HL-60/S4 (cell line): Measurements from ENCODE around the gene GCK.

Experiments
- in situ Hi-C: fragments of 300-500 bp; cut with MboI; formaldehyde crosslinking; loops from 2 replicates; pipeline ENCODE4 v1.14.3; 2022; ENCODE audit warnings: low sequenced_read_pairs

Gene GCK

GRCh38 chr7:44223362-44224079 is 34.3 kb upstream of the GCK start:
- in situ Hi-C loops: no loop called here

GRCh38 chr7:44222776-44223261 is 33.6 kb upstream of the GCK start:
- in situ Hi-C loops: no loop called here

GRCh38 chr7:44222074-44222473 is 32.8 kb upstream of the GCK start:
- in situ Hi-C loops: no loop called here

DNA sequence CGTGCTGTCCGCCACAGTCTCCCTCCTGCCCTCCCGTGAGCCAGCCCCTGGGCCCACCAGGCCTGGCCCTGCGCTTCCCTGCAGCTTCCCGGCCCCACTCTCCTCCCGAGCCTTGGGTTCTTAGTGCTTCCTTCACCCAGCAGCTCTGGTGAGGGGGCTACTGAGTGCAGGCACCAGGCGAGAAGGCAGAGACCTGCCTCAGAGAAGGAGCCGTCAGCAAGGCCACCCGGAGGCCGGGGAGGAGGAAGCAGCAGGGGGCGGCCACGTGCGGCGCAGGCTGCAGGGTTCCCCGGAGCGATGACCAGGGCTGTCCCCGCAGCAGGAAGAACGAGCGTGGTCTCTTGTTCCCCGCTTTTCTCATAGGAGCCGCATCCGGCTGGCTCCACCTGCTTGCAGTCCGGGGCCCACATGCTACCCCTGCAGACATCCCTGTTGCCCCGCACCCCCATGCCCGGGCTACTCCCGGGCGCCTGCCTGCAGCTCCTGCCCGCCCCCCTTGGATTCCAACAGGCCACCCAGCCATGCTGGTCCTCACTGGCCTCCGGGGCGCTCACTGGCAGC is 32.1 kb upstream of the GCK start:
- in situ Hi-C loops: no loop called here

DNA sequence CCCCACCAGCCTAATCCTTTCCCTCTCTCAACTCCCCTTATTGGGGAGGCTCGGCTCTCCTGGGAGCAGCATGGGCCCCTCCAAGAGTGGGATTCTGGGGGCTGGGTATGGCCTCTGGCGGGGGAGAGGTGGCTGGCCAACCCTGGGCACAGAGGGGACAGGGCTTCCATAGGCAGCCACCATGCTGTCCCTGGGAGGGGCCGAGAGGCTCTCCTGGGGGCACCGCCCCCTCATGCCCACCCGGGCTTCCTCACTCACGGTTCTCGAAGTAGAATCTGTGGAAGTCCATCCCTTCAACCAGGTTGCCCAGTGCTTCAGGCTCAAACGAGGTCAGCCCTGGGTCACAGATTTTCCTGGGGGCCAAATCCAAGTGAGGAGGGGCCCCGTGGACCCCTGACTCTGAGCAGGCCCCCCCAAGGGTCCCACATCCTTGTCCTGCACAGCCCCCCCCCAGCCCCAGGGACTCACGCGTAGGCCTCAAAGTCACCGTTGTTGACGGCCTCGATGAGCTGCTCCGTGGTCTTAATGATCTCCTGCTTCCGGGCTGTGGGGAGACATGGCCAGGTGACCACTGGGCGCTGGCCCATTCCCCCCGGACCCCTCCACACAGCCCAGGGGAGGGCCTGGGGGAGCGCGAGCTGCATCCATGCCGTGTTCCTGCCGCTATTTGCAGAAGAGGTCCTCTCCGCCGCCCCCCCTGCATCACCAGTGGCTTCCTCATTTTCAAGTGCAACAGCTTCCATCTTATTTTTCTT is 31.3 kb upstream of the GCK start:
- in situ Hi-C loops: no loop called here

- in situ Hi-C loops: no loop called here
Observed at GRCh38 chr7:44220046-44220357, 30.8 kb upstream of the GCK start.

GRCh38 chr7:44219371-44220045 is 30.3 kb upstream of the GCK start:
- in situ Hi-C loops: no loop called here

DNA sequence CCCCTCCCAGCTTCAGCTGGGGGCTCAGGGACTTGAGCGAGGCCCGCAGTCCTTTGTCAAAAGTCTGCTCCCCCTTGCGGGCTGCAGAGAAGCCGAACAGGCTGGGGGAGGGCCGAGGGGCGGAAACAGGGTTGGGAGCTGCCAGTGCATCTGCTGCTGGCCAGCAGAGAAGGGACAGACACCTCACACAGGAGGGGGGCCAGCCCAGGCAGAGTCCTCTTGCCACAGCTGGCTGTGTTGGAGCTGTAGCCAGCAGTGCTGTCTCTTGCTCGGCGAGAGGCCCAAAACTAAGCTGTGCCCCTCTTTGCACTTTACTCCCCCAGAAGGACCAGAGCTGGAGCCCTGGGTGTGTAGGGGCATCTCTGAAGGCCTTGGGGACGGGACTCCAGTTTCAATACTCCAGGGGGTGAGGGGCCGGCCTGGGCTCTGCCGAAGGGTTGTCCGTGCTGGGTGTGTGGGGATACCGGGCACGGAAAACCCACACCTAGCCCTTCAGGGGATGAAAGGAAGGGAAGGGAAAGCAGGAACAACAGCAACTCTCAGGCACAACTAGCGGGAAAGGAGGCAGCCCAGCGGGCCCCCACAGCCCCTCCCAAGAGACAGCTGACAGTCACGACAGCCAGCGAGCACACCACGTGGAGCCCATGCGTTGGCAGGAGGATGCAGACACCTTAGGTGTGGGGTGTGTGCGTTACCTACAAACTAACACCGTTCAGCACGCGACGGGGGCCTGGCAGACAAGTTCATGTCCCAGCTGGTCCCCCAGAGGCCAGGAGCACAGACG is 29.4 kb upstream of the GCK start:
- in situ Hi-C loops: no loop called here

GRCh38 chr7:44217852-44218402 is 28.7 kb upstream of the GCK start:
- in situ Hi-C loops: no loop called here

DNA sequence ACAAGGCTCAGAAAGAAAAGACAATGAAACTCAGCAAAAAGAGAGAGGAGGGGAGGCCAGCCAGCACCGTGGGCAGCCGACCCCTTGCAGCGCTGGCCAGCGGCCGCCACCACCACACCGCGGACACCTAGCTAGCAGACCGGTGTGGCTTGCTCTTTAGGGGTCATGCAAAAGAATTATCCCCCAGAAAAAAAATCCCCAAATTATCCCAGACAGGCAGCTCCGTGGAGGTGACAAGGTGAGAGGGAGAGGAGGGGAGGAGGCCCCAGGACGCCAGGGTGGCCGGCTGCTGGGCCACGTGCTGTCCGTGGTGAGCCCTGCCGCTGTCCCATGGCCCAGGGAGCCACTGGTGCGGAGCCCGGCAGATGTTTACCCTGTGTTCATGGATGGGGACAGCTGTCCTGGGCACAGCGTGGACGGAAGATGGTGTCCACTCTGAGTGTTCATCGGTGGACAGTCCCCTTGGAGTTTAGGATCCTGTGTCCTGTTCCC is 28.0 kb upstream of the GCK start:
- in situ Hi-C loops: no loop called here

DNA sequence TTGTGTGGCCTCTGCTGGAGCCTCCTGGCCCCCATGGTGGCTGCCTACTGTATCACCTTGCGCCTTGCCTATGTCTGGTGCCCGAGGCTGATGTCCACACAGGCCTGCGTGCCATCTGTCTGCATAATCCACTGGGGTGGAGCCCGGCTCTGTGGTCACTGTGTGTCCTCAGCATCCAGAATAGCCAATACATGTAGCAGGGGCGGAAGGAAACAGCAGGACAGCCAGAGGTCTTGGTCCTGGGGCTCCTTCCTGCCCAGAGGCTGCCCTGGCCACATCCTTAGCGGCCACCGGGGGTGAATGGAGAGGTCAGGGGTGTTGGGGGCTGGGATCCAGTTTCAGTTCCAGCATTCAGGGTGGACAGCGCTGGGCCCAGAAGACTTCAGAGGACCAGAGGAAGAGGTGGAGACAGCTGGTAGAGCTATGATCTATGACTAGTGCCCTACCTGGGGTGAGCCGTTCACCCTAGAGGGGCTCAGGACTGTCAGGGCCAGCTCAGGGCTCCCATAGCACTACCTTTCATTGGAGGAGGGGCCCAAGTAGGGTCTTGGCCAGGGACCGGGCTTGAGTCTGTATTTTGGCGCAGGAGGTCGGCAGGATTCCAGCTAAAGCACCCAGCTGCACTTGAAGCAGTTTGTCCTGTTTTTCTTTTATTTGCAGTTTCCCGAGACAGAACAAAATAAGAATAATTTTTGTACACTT is 27.4 kb upstream of the GCK start:
- in situ Hi-C loops: no loop called here

GRCh38 chr7:44216019-44216418 is 26.8 kb upstream of the GCK start:
- in situ Hi-C loops: no loop called here

DNA sequence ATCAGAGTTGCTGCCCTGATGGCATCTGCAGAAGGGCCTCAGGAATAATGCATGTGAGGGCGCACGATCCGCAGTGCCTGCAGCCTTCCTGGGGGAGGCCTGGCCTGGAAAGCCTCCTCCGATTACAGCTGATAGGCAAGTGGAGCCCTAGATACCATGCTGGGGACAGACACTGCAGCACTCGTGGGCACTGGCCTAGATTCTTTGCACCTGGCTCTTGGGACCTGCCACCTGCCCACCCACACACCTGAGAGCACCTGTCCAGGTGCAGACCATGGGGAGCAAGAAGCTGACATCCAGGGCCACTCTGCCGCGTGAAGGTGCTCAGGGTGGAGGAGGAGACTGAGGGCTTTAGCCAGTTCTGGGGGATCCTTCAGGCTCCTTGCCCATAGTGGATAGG is 26.3 kb upstream of the GCK start:
- in situ Hi-C loops: no loop called here

DNA sequence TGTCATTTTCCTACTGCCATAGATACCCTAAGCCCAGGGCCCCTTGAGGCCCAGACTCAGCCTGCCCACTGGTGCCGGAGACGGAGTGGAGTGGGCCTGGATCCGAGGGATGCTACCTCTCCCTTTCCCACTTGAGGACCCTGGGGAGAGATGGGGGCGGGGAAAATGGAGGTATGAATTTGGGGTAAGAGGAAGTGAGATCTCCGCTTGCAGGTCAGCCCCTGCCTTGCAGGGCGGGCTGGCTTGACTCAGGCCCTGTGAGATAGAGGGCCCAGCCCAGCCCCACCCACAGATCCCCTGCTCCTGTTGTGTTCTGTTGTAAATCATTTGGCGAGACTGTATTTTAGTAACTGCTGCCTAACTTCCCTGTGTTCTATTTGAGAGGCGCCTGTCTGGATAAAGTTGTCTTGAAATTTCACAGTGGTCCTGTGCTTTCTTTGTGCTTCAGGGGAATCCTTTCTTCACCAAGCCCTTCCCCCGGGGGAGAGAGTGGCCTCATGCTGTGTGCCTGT is 24.7 kb upstream of the GCK start:
- in situ Hi-C loops: no loop called here

DNA sequence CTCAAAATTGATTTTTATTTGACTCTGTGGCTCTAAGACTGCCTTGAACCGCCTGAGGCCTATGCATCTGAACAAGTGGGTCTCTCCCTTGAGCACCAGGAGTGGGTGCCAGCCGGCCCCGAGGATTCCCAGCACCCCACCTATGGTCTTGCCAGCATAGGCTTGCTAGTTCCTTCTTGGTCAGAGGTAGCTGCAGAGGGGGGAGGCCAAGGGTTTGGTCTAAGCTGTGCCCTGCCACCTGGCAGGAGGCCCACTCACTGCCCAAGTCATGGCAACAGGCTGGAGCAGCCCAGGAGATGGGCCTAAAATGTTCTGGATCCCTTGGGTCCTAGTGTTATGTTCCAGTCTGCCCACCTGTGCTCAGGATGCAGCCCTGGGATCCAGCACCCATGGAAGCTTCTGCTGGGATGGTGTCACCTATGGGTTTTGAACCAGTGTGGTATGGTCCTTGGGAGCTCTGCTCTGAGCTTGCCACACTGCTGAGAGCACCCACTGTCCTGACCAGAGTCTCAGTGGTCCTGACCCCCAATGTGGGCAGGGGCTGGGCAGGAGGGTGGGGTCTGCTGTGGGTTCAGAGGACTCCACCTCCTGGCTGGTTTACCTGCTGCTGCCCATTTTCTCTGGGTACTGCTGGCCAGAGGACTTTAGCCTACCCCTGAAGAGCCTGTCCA is 24.1 kb upstream of the GCK start:
- in situ Hi-C loops: no loop called here

- in situ Hi-C loops: no loop called here
Observed at GRCh38 chr7:44212581-44213184, 23.4 kb upstream of the GCK start.

DNA sequence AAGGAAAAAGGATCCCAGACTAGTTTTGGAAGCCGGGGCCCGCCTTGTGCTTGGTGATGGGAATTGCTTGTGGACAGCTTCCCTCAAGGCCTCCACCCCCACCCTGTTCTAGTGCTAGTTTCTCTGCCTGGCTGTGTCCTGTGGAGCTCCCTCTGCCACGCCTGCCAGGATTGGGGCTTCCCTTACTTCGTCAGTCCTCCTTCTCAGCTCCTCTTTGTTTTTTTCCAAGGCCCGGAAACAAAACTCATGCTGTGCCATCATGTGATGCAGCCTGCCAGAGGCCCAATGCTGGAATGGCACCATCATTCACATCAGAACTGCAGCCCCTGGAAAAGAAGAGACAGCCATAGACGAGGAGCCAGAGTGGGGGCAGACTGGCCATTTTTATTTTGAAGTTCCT is 22.8 kb upstream of the GCK start:
- in situ Hi-C loops: no loop called here

- in situ Hi-C loops: no loop called here
Observed at GRCh38 chr7:44211126-44211675, 22.0 kb upstream of the GCK start.
